Measurements from ENCODE around the gene MPHOSPH10. TPM values are rescaled to one million over a fixed set of nuclear protein-coding genes. Genes with fewer than 3 reads are reported as not detected.

Gene MPHOSPH10
- total and polyA plus RNA-seq, 2 of the 4 experiments (the other 2 are of a cell fraction): 5.4 to 11.2 TPM

DNA sequence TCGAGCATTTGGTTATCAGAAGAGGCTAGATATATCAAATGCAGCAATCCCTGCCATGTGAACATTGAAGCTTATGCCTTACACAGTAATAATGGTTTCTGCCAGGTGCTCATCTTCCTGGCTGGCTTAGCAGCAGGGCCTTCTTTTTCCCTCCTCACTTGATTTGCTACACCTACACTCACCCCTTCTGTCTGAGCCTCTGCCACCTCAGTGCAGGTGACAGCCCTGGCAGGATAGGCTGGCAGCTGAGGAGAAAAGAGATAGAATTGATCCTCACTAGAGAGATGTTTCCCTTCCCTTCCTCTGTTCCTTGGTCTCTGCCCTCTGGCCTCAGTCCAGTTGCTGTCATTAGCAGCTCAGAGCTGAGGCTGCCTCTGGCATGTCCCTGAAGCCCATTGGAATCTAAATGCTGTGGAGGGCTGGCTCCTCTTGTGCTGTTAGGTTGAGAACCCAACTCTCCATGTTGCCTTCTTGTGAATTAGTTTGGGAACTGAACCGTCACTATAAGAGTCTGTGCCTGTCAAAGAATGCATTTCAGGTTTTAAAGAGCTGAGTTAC, 18.2 kb downstream of the MPHOSPH10 start:
- TF ChIP-seq CTCF (conservative IDR thresholded peaks at IDR 0.05; ENCODE audit: low read depth, low read length) (no peak), BHLHE40 (IDR thresholded peaks at IDR 0.05; ENCODE audit: low read depth, low read length) (no peak), CHD1 (IDR thresholded peaks at IDR 0.05; ENCODE audit: low read depth, low read length) (no peak), RAD21 (IDR thresholded peaks at IDR 0.05; ENCODE audit: low read length) (no peak), USF2 (IDR thresholded peaks at IDR 0.05; ENCODE audit: low read depth, low read length) (no peak), RCOR1 (IDR thresholded peaks at IDR 0.05; ENCODE audit: insufficient replicate concordance, low read length) (no peak), POLR2A (IDR thresholded peaks at IDR 0.05; ENCODE audit: low read depth, low read length) (no peak), FOS (IDR thresholded peaks at IDR 0.05; ENCODE audit: low read depth, low read length) (no peak), MAZ (IDR thresholded peaks at IDR 0.05; ENCODE audit: borderline replicate concordance, low read depth, low read length) (no peak), RFX5 (IDR thresholded peaks at IDR 0.05; ENCODE audit: low read depth, low read length) (no peak), MXI1 (IDR thresholded peaks at IDR 0.05; ENCODE audit: borderline replicate concordance, low read depth, low read length) (no peak), SMC3 (IDR thresholded peaks at IDR 0.05; ENCODE audit: low read depth, low read length) (no peak), ELK1 (IDR thresholded peaks at IDR 0.05; ENCODE audit: borderline replicate concordance, low read depth, low read length) (no peak), MAFK (IDR thresholded peaks at IDR 0.05; ENCODE audit: low read depth, low read length) (no peak), CEBPB (IDR thresholded peaks at IDR 0.05; ENCODE audit: low read depth, low read length) (no peak), NFE2L2 (IDR thresholded peaks at IDR 0.05; ENCODE audit: low read depth, low read length) (no peak)
- no peaks in the 10 kb centered on the region for H3K9me3 ChIP-seq (ENCODE audit: control insufficient read depth, insufficient read depth, low read length)
- H3K4me2 ChIP-seq (ENCODE audit: low read depth, low read length): no peak overlapping the region
- H2BK15ac ChIP-seq (ENCODE audit: low read depth, low read length): no peak overlapping the region
- in situ Hi-C loops (cut with MboI; ENCODE audit: low sequenced_read_pairs) (no loop called here), intact Hi-C loops (cut with micrococcal nuclease) (no loop called here), dilution Hi-C loops (cut with HindIII; ENCODE audit: low sequenced_read_pairs, unreplicated experiment) (no loop called here)
- H3K79me1 ChIP-seq (ENCODE audit: low read depth in 1 of 2, low read length in 2 of 2): peaks cover 0 to 3% of the 10 kb centered on the region in 2 experiments; a peak in 1 of 4 replicates
- H2AFZ ChIP-seq (replicated peaks; ENCODE audit: low read length, poor library complexity): no peak overlapping the region
- H3K4me3 ChIP-seq (ENCODE audit: insufficient read depth, low read depth, low read length): no peak overlapping the region
- H2BK20ac ChIP-seq (ENCODE audit: low read depth, low read length): no peak overlapping the region
- no peak overlapping the region for H3K9ac ChIP-seq (ENCODE audit: low read depth, low read length)
- H3K27ac ChIP-seq (ENCODE audit: insufficient read depth, low read length): no peak overlapping the region
- H3K23ac ChIP-seq (ENCODE audit: low read depth, low read length): no peak overlapping the region
- H3K4me1 ChIP-seq (ENCODE audit: control insufficient read depth, insufficient read depth, low read length): no peaks in the 10 kb centered on the region
- H4K20me1 ChIP-seq (ENCODE audit: insufficient read depth, low read length): 0 out of 2 replicates have a peak, but pooled peaks cover 6% of the 10 kb centered on the region
- no peaks in the 10 kb centered on the region for H3K27me3 ChIP-seq (ENCODE audit: control insufficient read depth, insufficient read depth, low read length)
- no peak for ATAC-seq (ENCODE audit: low read depth)
- H4K91ac ChIP-seq (ENCODE audit: insufficient read depth, low read depth, low read length): no peak overlapping the region
- H4K5ac ChIP-seq (ENCODE audit: low read depth, low read length): no peak overlapping the region
- ChIA-PET POLR2A (ENCODE audit: unreplicated experiment) (no interaction called here), CTCF (interaction anchor here (0.6 kb wide), 1 partner anchor 12 kb away, joined by 3 read pairs; no protein-coding TSS in a partner anchor)
- peaks cover 45% of the 10 kb centered on the region for H3K36me3 ChIP-seq (ENCODE audit: control insufficient read depth, insufficient read depth, low read length)
- no peak overlapping the region for H3K14ac ChIP-seq (replicated peaks; ENCODE audit: low read depth, low read length)
- H2AK5ac ChIP-seq (ENCODE audit: low read depth, low read length): no peak overlapping the region
- H2AK9ac ChIP-seq (replicated peaks; ENCODE audit: low read depth, low read length, poor library complexity): peak overlapping the region; percentile 29
- H3K9me1 ChIP-seq (ENCODE audit: insufficient read depth, low read length): no peaks in the 10 kb centered on the region
- no peak for DNase-seq
- no TSS peak for BruUV-seq (replicated peaks)
- H3K56ac ChIP-seq (ENCODE audit: extremely low read depth, insufficient read depth, low read length): no peak overlapping the region
- no peak overlapping the region for H3K18ac ChIP-seq (ENCODE audit: low read depth, low read length)
- no peak overlapping the region for H2BK5ac ChIP-seq (ENCODE audit: low read depth, low read length, poor library complexity, severe bottlenecking)
- H2BK120ac ChIP-seq (ENCODE audit: low read depth, low read length): no peak overlapping the region
- no CpG with 5 or more reads among the region's 2 CpGs for WGBS, 2 experiments (ENCODE audit: extremely low coverage in 2 of 2, insufficient read length in 1 of 2)
- H4K8ac ChIP-seq (ENCODE audit: low read depth in 2 of 2, low read length in 2 of 2): no peak overlapping the region
- H3K4ac ChIP-seq (ENCODE audit: low read depth, low read length): no peak overlapping the region
